T-cell (primary cell): Measurements from ENCODE around the gene CAPN8. TPM values are rescaled to one million over a fixed set of nuclear protein-coding genes. Genes with fewer than 3 reads are reported as not detected.

Experiments
- ATAC-seq, 4 experiments: fragments of 200-7000 bp in 3 of 4; fragments of 150-1000 bp in 1 of 4; cut with Tn5 transposase; replicated peaks in 1 of 4; 1 replicate in 3 of 4; 2 replicates in 1 of 4; pipeline ENCODE4 v1.10.0; 2021; ENCODE audit warnings: moderate library complexity in 3 of 4, mild to moderate bottlenecking in 2 of 4, moderate number of reproducible peaks in 1 of 4
- CTCF ChIA-PET, 2 donors: fragments of 300-600 bp; sonication (Branson Sonifier 250); formaldehyde crosslinking; loops; one replicate each; lab custom pipeline; 2022; ENCODE audit warnings: antibody characterized with exemption in 2 of 2; lab: Charles Lee
- POLR2A ChIA-PET, 2 donors: fragments of 300-600 bp; sonication (Branson Sonifier 250); formaldehyde crosslinking; loops; one replicate each; lab custom pipeline; 2022; ENCODE audit warnings: antibody characterized with exemption in 2 of 2; lab: Charles Lee
- DNase-seq, 35 experiments: peaks; one replicate each; pipeline versions ENCODE4 v3.0.0 to v3.0.0-alpha.2; 2013 to 2023
- H3K27ac ChIP-seq: one replicate; pipeline ENCODE4 v1.5.1; 2013; ENCODE audit warnings: low read length
- H3K27me3 ChIP-seq, 2 experiments: replicated peaks in 1 of 2; 1 replicate in 1 of 2; 2 replicates in 1 of 2; pipeline versions ENCODE4 v1.6.1 to v1.7.0; 2013; ENCODE audit warnings: low read length in 1 of 2, mixed read lengths in 1 of 2; ENCODE audit not compliant: control insufficient read depth in 2 of 2, insufficient read depth in 2 of 2; ENCODE audit errors: extremely low read depth in 1 of 2
- H3K36me3 ChIP-seq, 2 donors: 1 replicate in 1 of 2; 2 replicates in 1 of 2; pipeline versions ENCODE4 v1.6.1 to v1.7.0; 2013; ENCODE audit warnings: low read length in 1 of 2; ENCODE audit not compliant: control insufficient read depth in 2 of 2, insufficient read depth in 1 of 2; ENCODE audit errors: extremely low read depth in 1 of 2
- H3K4me1 ChIP-seq, 2 experiments: 1 replicate in 1 of 2; 2 replicates in 1 of 2; pipeline versions ENCODE4 v1.6.1 to v1.7.0; 2013; ENCODE audit warnings: low read length in 2 of 2, mixed read lengths in 1 of 2; ENCODE audit not compliant: insufficient read depth in 2 of 2, control insufficient read depth in 1 of 2; ENCODE audit errors: extremely low read depth in 1 of 2
- H3K4me3 ChIP-seq, 2 donors: 1 replicate in 1 of 2; 2 replicates in 1 of 2; pipeline versions ENCODE4 v1.5.1 to v1.7.0; 2013; ENCODE audit warnings: mild to moderate bottlenecking in 2 of 2, low read length in 1 of 2, moderate library complexity in 1 of 2; ENCODE audit not compliant: control insufficient read depth in 1 of 2; ENCODE audit errors: extremely low read depth in 1 of 2
- H3K9me3 ChIP-seq: 2 replicates; pipeline ENCODE4 v1.7.0; 2013
- H3K27ac Mint-ChIP-seq, 2 donors: one replicate each; pipeline ENCODE4 v1.8.0; 2020 to 2021; ENCODE audit warnings: mild to moderate bottlenecking in 2 of 2, mixed read lengths in 2 of 2
- H3K27me3 Mint-ChIP-seq, 2 donors: one replicate each; pipeline ENCODE4 v1.8.0; 2021 to 2022; ENCODE audit warnings: mixed read lengths in 2 of 2
- H3K36me3 Mint-ChIP-seq: one replicate; pipeline ENCODE4 v1.8.0; 2021; ENCODE audit warnings: mixed read lengths
- H3K4me1 Mint-ChIP-seq, 3 donors: one replicate each; pipeline ENCODE4 v1.8.0; 2020 to 2022; ENCODE audit warnings: mixed read lengths in 3 of 3, mild to moderate bottlenecking in 1 of 3
- H3K4me3 Mint-ChIP-seq, 3 donors: one replicate each; pipeline ENCODE4 v1.8.0; 2020 to 2022; ENCODE audit warnings: mild to moderate bottlenecking in 3 of 3, mixed read lengths in 3 of 3, moderate library complexity in 3 of 3
- H3K9me3 Mint-ChIP-seq, 3 donors: one replicate each; pipeline ENCODE4 v1.8.0; 2020 to 2022; ENCODE audit warnings: mixed read lengths in 3 of 3
- WGBS: methylation state at CpG from one replicate; pipeline ENCODE4 v1.1.5; 2013; ENCODE audit warnings: missing lambda C conversion rate; ENCODE audit not compliant: insufficient coverage; 5-methylcytosine and 5-hydroxymethylcytosine counted together
- total RNA-seq, 35 experiments: library from RNA in 6 of 35; stranded (reverse) in 6 of 35; fragments of 120-200 nt in 1 of 35; gene quantifications; one replicate each; pipeline versions ENCODE4 v1.2.1 to v1.2.4 and lab custom pipeline; 2013 to 2026

The CAPN8 gene
- total RNA-seq, 5 donors from 2014 or later (not counting 1 experiment from before 2014, with no cell fraction given) = 0.38 to 0.99 (median 0.56) TPM

DNA sequence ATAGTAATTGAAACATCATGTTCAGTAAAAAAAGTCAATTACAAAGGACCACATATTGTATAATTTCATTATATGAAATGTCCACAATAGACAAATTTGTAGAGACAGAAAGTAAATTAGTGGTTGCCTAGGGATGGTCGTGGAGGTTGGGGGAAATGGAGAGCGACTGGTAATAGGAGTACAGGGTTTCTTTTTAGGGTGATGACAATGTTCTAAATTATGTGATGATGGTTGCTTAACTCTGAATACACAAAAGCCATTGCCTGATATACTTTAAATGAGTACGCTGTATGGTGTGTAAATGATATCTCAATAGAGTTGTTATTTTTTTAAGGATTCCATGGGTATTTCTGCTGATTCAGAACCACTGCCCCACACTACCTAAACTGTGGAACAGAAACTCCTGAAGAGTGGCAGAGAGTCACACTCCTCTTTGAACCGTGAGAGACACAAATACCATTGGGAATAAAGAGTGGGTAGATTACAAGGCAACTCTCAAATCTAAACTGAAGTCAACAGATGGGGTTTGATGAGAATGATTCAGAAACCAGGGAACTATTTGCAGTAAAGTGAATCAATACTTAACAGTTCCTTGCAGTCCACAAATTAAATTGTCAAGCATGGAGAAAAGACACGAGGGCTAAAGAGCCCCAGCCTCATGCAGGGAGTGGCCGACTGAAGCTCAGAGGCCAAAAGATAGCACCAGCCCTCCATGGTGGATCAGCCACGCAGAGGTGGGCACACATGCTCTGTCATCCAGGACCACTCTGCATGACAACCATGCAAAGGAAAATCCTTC, 118.0 kb downstream of the CAPN8 start:
- Histone ChIP-seq H3K9me3 (no peaks in the 10 kb centered on the region), H3K27me3 (peaks cover 0 to 6% of the 10 kb centered on the region in 2 experiments), H3K27ac (no peak overlapping the region), H3K4me1 (peaks cover 0 to 6% of the 10 kb centered on the region in 2 experiments), H3K4me3 (no peak overlapping the region), H3K36me3 (no peaks in the 10 kb centered on the region)
- ChIA-PET POLR2A (no interaction called here), CTCF (interaction anchor here in 1 of 2 donors (0.8 kb wide), 1 partner anchor 13 kb away, joined by 3 read pairs; no protein-coding TSS in a partner anchor)
- H3K27ac Mint-ChIP-seq = no peak overlapping the region
- H3K4me3 Mint-ChIP-seq = no peak overlapping the region
- H3K9me3 Mint-ChIP-seq = peaks cover 4 to 11% (median 6%) of the 10 kb centered on the region in 3 donors
- ATAC-seq = no peak
- no peak for DNase-seq
- H3K4me1 Mint-ChIP-seq = peaks cover 5 to 11% (median 6%) of the 10 kb centered on the region in 3 donors
- no peaks in the 10 kb centered on the region for H3K36me3 Mint-ChIP-seq
- 67% methylated on average over 3 of the region's 7 CpGs for WGBS
- H3K27me3 Mint-ChIP-seq = peaks cover 2 to 3% of the 10 kb centered on the region in 2 donors

DNA sequence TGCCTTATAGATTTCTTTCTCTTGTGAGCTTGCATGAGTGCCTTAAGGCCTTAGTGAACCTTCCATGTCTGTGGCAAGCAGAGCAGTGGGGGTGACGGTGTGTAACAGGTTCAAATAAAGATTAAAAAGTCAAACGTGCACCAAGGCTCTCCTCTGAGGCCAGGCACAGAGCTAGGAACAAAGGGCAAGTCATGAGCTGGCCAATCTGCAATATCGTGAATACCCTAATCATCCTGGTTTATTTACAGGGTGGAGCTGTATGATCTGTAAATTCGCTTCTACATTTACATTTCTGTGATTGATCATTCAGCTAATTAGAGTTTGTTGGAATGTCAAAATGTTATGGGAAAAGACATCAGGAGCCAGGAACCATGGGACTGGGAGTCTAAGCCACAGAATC, 120.2 kb downstream of the CAPN8 start:
- DNase-seq = no peak
- H3K27me3 Mint-ChIP-seq = peaks cover 0 to 3% of the 10 kb centered on the region in 2 donors
- CTCF ChIA-PET = interaction anchor here in 1 of 2 donors (0.7 kb wide), 1 partner anchor 38 kb away, joined by 7 read pairs; no protein-coding TSS in a partner anchor
- H3K27ac Mint-ChIP-seq = no peak overlapping the region
- Histone ChIP-seq H3K27ac (no peak overlapping the region), H3K4me3 (no peak overlapping the region), H3K9me3 (no peaks in the 10 kb centered on the region), H3K4me1 (peaks cover 0 to 3% of the 10 kb centered on the region in 2 experiments), H3K36me3 (no peaks in the 10 kb centered on the region), H3K27me3 (peaks cover 0 to 8% of the 10 kb centered on the region in 2 experiments)
- ATAC-seq = no peak
- H3K9me3 Mint-ChIP-seq = peaks cover 4 to 11% (median 6%) of the 10 kb centered on the region in 3 donors
- 60% methylated on average over 1 of the region's 4 CpGs for WGBS
- POLR2A ChIA-PET = no interaction called here
- H3K36me3 Mint-ChIP-seq = no peaks in the 10 kb centered on the region
- no peak overlapping the region for H3K4me3 Mint-ChIP-seq
- H3K4me1 Mint-ChIP-seq = peaks cover 0 to 7% (median under 1%) of the 10 kb centered on the region in 3 donors

DNA sequence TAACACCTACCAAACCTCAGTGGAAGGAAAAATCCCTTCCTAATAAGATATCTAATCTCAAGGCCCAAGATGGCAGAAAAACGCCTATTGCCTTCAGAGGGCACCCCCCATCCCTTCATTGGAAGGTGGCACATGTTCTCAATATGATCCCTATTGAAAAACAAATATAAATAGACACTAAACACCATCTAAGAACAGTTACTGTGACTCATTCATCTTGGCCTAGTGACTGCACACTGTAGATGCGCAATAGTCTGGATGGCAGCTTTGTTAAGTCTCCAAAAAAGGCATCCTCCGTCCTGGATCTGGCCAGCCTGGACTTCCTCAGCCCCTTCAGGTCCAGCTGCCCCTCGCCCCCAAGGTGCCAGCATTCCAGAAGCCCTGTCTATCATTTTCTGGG, 121.9 kb downstream of the CAPN8 start:
- H3K27me3 Mint-ChIP-seq = peaks cover 0 to 4% of the 10 kb centered on the region in 2 donors
- ATAC-seq (no peak), DNase-seq (no peak)
- Histone ChIP-seq H3K27me3 (peaks cover 2 to 11% of the 10 kb centered on the region in 2 experiments), H3K4me3 (no peak overlapping the region), H3K4me1 (no peaks in the 10 kb centered on the region), H3K27ac (no peak overlapping the region), H3K9me3 (no peaks in the 10 kb centered on the region), H3K36me3 (no peaks in the 10 kb centered on the region)
- no peak overlapping the region for H3K4me3 Mint-ChIP-seq
- POLR2A ChIA-PET = no interaction called here
- WGBS = 65% methylated on average over 4 of the region's 4 CpGs
- H3K9me3 Mint-ChIP-seq = peaks cover 2 to 9% (median 6%) of the 10 kb centered on the region in 3 donors
- CTCF ChIA-PET = interaction anchor here (0.6 to 0.7 kb wide), 2 partner anchors 119 to 505 kb away, joined by 4 to 5 read pairs; no protein-coding TSS in a partner anchor
- H3K36me3 Mint-ChIP-seq = no peaks in the 10 kb centered on the region
- peaks cover 0 to 5% (median 0%) of the 10 kb centered on the region in 3 donors for H3K4me1 Mint-ChIP-seq
- no peak overlapping the region for H3K27ac Mint-ChIP-seq

DNA sequence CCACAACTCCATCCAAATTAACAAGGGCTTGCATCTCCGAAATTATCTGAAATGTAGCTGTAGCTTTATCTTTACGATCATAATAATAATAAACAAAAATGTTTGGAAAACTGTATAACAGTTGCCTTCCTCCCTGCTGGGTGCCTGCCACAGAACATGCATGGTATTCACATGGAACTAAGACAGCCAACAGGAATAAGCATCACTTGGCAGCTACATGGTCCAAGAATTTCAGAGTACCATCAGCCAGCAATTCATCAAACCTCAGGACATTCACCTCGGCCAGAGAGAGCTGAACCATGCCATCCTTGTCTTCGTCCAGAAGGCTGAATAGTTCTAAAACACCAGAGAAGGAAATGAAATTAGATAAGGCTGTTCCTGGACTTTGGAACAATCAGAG, 122.7 kb downstream of the CAPN8 start:
- Mint-ChIP-seq H3K36me3 (no peaks in the 10 kb centered on the region), H3K27me3 (peaks cover 0 to 4% of the 10 kb centered on the region in 2 donors), H3K27ac (no peak overlapping the region)

DNA sequence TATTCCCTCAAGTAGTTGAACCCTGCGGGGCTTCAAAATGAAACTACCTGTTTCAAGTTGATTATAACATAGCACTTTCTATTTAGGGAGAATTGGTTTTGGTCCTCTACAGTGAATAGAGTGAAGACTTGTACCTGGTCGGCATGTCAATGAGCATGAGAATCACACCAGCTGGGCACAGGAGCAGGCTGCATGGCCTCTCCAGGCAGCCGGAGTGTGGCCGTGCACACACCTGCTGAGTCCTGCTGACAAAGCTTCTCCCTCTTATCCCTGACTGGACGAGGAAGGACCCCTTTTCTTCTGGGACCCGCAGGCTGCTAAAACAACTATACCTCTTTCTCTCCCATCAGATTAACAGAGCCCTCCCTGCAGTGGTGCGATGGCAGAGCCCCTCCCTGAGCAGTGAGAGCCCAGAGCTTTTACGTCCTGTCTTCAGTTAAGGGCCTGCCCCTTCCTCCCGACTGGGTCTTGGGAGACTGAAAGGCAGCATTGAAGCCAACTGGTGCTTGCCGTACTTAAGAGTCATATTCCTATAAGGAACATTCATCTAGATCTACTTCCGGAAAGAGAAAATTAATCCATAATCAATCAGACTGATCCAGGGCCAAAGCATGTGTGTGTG, 124.9 kb downstream of the CAPN8 start:
- Mint-ChIP-seq H3K27me3 (peaks cover 0 to 4% of the 10 kb centered on the region in 2 donors), H3K4me1 (peaks cover 0 to 5% (median 0%) of the 10 kb centered on the region in 3 donors), H3K9me3 (no peaks in the 10 kb centered on the region), H3K36me3 (no peaks in the 10 kb centered on the region), H3K4me3 (no peak overlapping the region), H3K27ac (no peak overlapping the region)
- Histone ChIP-seq H3K36me3 (no peaks in the 10 kb centered on the region), H3K4me3 (no peak overlapping the region), H3K27me3 (peaks cover 2 to 11% of the 10 kb centered on the region in 2 experiments), H3K9me3 (no peaks in the 10 kb centered on the region), H3K27ac (no peak overlapping the region), H3K4me1 (no peaks in the 10 kb centered on the region)
- CTCF ChIA-PET = no interaction called here
- POLR2A ChIA-PET = no interaction called here
- no peak for DNase-seq
- ATAC-seq = no peak
- WGBS = 87% methylated on average over 7 of the region's 11 CpGs

More for the DNA sequence above, 122.7 kb downstream of the CAPN8 start:
- CTCF ChIA-PET = interaction anchor here in 1 of 2 donors (0.6 to 0.8 kb wide), 2 partner anchors 506 to 1761 kb away, joined by 4 read pairs; no protein-coding TSS in a partner anchor
- Histone ChIP-seq H3K27ac (no peak overlapping the region), H3K4me1 (no peaks in the 10 kb centered on the region), H3K9me3 (no peaks in the 10 kb centered on the region), H3K27me3 (peaks cover 2 to 11% of the 10 kb centered on the region in 2 experiments), H3K36me3 (no peaks in the 10 kb centered on the region), H3K4me3 (no peak overlapping the region)
- ATAC-seq (no peak), DNase-seq (no peak)
- Mint-ChIP-seq H3K4me1 (peaks cover 0 to 5% (median 0%) of the 10 kb centered on the region in 3 donors), H3K9me3 (peaks cover 0 to 1% (median 1%) of the 10 kb centered on the region in 3 donors), H3K4me3 (no peak overlapping the region)
- POLR2A ChIA-PET = no interaction called here
- WGBS = no CpG with 5 or more reads among the region's 4 CpGs

DNA sequence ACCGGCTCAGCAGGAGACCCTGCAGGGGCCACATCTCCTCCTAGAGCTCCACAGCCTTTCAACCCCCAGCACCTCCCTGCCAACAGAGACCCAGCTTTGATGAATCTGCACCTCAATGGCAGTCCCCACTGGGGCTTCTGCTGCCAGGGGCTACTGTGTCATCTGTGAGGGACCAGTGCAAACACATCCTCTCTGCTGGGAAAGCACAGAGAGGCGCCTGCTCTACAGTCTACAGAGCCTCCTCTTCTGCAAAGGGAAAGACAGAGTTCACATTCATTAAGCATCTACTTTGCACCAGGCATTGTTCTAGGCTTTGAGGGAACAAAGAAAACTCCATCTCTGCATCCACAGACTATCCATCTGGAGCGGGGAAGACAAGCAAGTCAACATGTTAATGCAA, 125.8 kb downstream of the CAPN8 start:
- Histone ChIP-seq H3K27me3 (peaks cover 2 to 11% of the 10 kb centered on the region in 2 experiments), H3K27ac (no peak overlapping the region), H3K9me3 (no peaks in the 10 kb centered on the region), H3K4me3 (no peak overlapping the region), H3K4me1 (no peaks in the 10 kb centered on the region), H3K36me3 (no peaks in the 10 kb centered on the region)
- no peak for ATAC-seq
- Mint-ChIP-seq H3K36me3 (no peaks in the 10 kb centered on the region), H3K4me1 (peaks cover 0 to 2% (median 0%) of the 10 kb centered on the region in 3 donors), H3K4me3 (no peak overlapping the region), H3K9me3 (no peaks in the 10 kb centered on the region), H3K27me3 (peaks cover 0 to 4% of the 10 kb centered on the region in 2 donors), H3K27ac (no peak overlapping the region)
- ChIA-PET CTCF (no interaction called here), POLR2A (no interaction called here)
- WGBS = 83% methylated on average over 2 of the region's 3 CpGs
- no peak for DNase-seq
